HG02798 (cell line): ENCODE results near the gene ZMYM4.

Experiments used
- ATAC-seq: cut with Tn5 transposase; IDR thresholded peaks from one replicate; pipeline ENCODE4 v1.9.1; 2021; ENCODE audit warnings: mild to moderate bottlenecking; ENCODE audit not compliant: unreplicated experiment, poor library complexity

The ZMYM4 gene

GRCh38 chr1:35390600-35391494 lies 122.3 kb downstream of the ZMYM4 start:
- ATAC-seq: no peak

- no peak for ATAC-seq
These were observed 125.9 kb downstream of the ZMYM4 start for GRCh38 chr1:35394386-35394785.

- ATAC-seq: no peak
These were observed 130.2 kb downstream of the ZMYM4 start for GRCh38 chr1:35398739-35399138.

- no peak for ATAC-seq
These were observed 132.5 kb downstream of the ZMYM4 start for GRCh38 chr1:35401049-35401448.

GRCh38 chr1:35406103-35406502 lies 137.6 kb downstream of the ZMYM4 start:
- no peak for ATAC-seq

GRCh38 chr1:35407743-35408142 lies 139.2 kb downstream of the ZMYM4 start:
- ATAC-seq: no peak

GRCh38 chr1:35408925-35409324 lies 140.4 kb downstream of the ZMYM4 start:
- no peak for ATAC-seq

GRCh38 chr1:35426097-35426586 lies 157.6 kb downstream of the ZMYM4 start:
- ATAC-seq: no peak

- ATAC-seq: no peak
These were observed 159.9 kb downstream of the ZMYM4 start for GRCh38 chr1:35428360-35428759.

- ATAC-seq: no peak
These were observed 162.3 kb downstream of the ZMYM4 start for GRCh38 chr1:35430762-35431161.

- ATAC-seq: no peak
These were observed 162.7 kb downstream of the ZMYM4 start for GRCh38 chr1:35431173-35431599.

- ATAC-seq: no peak
These were observed 163.7 kb downstream of the ZMYM4 start for GRCh38 chr1:35432231-35432630.

- ATAC-seq: no peak
These were observed 165.2 kb downstream of the ZMYM4 start for GRCh38 chr1:35433714-35434113.

- no peak for ATAC-seq
These were observed 166.2 kb downstream of the ZMYM4 start for GRCh38 chr1:35434703-35435102.

GRCh38 chr1:35436078-35436477 lies 167.6 kb downstream of the ZMYM4 start:
- no peak for ATAC-seq

GRCh38 chr1:35437200-35437599 lies 168.7 kb downstream of the ZMYM4 start:
- ATAC-seq: no peak

GRCh38 chr1:35439626-35440025 lies 171.1 kb downstream of the ZMYM4 start:
- no peak for ATAC-seq

- ATAC-seq: no peak
These were observed 173.5 kb downstream of the ZMYM4 start for GRCh38 chr1:35441926-35442579.

GRCh38 chr1:35442734-35443133 lies 174.2 kb downstream of the ZMYM4 start:
- ATAC-seq: no peak

GRCh38 chr1:35443768-35444518 lies 175.4 kb downstream of the ZMYM4 start:
- no peak for ATAC-seq

GRCh38 chr1:35444519-35444774 lies 175.9 kb downstream of the ZMYM4 start:
- no peak for ATAC-seq
